Measurements from ENCODE around the gene SHOC1.

- TF ChIP-seq CTCF (IDR thresholded peaks at IDR 0.05) (no peak), POLR2A (IDR thresholded peaks at IDR 0.05) (no peak), POLR2AphosphoS5 (IDR thresholded peaks at IDR 0.05) (no peak)
Observed at GRCh38 chr9:111783424-111783823, 11.3 kb downstream of the SHOC1 start.

All from breast epithelium (tissue), 3 donors.